ENCODE results near the gene PLEKHF1.

The PLEKHF1 gene

GRCh38 chr19:29680447-29680846 lies 15.2 kb downstream of the PLEKHF1 start:
- no peak for DNase-seq

- DNase-seq = no peak
Measured at GRCh38 chr19:29680937-29681336, 15.7 kb downstream of the PLEKHF1 start.

DNA sequence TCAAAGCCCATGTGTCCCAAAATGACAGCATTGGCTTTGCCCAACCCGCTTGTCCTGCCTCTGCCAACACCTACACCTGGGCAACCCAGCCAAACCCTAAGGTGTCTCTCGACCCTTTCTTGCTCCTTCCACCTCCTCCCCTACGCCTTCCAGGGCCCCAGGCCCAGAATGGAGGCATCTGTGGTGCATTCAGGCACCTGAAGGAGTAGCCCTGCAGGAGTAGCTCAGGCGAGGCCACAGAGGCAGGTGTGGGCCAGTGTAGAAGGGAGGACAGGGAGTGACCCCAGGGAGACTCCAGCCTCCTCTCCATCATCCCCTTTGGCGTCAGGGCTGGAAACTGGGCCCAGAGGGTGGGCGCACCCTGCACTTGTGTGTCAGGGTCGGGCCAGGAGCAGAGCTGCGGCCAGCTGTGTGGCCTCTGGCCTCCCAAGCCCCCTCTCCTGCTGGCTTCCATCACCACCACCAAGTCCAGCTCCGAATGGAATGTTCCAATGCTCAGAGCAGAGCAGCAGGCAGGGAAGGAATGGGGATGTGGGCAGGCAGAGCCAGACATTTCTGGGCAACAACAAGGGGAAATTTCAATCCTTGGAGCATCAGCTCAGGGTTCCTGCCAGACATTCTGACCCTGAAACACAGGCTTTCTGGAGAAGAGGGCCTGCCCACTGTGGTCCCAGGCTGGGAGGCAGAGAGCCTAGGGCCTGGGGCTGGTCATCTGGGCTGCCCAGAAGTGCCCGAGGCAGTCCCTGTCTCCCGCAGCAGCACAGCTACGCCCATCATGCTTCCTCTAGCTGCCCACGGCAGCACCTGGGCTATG lies 16.4 kb downstream of the PLEKHF1 start:
- DNase-seq = no peak

DNA sequence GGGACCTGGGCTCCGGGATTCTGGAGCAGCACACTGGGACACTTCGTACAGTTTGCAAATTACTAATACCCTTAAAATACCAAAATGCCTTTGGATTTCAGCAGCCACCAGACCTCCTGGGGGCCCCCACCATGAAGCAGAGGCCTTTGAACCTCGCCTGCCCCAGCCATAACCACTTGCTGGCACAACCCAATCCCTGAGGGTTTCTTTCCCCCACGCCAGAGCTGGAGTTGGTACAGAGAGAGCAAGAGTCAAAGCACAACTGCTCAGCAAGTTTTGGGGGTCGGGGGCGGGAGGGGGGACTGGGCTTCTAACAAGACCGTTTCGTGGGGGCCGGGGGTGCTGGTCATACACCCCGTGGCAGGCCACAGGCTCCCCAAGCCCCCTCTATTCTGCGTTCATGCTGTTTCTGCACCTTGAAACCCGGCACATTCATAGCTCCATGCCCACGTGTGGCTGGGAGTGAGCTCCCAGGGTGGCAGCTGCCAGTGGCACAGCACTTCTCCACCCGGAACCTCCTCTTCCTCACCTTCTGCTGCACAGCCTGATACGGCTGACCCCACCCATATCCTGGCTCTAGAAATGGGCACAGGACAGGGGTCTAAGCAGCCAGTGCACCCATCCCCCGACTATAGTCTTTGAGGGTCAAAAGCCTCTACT lies 17.1 kb downstream of the PLEKHF1 start:
- DNase-seq = no peak

DNA sequence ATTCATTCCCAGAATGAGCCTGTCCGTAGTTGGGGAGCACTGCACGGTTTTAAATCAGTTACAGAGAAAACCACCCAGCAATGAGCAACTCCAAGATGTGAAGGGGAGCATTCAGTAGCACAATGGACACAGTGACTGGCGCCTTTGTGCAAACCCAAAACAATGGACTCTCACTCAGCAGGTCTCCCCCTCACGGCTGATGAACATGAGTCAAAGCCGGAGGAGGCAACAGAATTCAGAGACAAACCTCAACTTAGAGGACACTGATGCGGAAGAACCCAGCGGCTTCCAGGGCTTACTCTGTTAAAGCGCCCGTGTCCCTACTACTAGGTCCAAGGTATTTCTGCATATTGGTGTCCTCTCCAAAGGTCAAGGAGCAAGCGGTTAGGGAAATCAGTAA lies 17.7 kb downstream of the PLEKHF1 start:
- no peak for DNase-seq

- no peak for DNase-seq
Measured at GRCh38 chr19:29685326-29685725, 20.1 kb downstream of the PLEKHF1 start.

DNA sequence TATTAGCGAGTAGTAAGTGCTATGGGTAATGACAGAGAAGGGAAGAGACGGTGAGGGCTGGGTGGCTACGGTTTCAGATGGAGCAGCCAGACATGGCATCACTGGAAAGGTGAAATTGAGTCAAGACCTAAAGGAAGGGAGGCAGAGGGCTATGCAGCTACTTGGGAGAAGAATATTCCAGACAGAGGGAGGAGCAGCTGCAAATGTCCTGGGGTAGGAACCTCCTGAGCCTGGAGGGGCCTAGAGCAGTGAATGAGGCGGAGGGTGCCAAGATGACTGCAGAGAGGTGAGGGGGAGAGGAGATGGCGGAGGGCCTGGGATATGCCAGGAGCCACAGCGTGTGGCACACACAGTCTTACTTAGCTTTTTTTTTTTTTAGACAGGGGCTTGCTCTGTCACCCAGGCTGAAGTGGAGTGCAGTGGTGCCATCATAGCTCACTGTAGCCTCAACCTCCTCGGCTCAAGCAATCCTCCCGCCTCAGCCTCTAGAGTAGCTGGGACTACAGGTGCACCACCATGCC lies 21.1 kb downstream of the PLEKHF1 start:
- DNase-seq = no peak

DNA sequence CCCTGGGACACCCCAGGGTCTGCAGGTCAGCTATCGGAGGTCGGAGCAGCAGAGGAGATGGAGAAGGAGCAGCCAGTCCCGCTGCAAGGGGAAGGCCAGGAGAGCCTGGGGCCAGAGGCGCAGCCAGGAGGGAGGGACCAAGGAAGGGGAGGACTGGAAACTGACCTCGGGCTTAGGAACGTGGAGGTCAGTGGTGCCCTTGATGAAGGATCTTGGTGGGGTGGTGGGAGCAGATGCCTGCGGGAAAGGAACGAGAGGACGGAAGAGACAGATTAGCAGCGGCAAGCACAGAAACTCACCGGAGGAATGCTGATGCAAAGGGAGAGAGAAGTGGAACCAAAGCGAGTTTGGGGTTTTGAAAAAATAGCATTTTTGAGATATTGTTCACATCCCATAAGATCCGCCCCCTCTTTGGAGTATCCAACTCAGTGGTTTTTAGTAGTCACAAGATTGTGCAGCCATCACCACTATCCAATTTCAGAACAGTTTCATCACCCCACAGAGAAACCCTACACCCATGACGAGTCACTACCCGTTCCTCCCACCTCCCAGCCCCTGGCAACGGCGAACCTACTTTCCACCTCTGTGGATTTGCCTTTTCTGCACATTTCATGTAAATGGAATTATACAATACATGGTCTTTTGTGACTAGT lies 22.1 kb downstream of the PLEKHF1 start:
- DNase-seq = peak; percentile 90

- peak; percentile 63 for DNase-seq
Measured at GRCh38 chr19:29687897-29688728, 22.9 kb downstream of the PLEKHF1 start.

GRCh38 chr19:29690842-29691241 lies 25.6 kb downstream of the PLEKHF1 start:
- peak; percentile 90 for DNase-seq

DNA sequence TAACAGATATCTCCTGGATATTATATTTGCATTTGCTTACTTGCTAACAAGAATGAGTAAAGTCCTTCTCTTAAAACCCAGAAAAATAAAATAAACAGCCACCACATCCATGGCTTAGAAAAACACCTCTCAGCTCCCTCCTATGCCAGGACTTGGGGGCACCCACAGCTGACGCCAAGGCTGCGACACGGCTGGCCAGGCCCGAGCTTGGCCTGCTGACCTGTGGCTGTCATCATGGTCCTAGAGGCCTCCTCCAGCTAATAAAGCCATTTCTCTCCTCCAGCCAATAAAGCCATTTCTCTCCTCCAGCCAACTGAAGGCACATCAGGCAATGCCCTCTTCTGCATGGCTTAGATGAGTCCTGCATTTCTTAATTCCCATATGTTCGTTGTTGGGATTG lies 28.9 kb downstream of the PLEKHF1 start:
- DNase-seq = no peak

DNA sequence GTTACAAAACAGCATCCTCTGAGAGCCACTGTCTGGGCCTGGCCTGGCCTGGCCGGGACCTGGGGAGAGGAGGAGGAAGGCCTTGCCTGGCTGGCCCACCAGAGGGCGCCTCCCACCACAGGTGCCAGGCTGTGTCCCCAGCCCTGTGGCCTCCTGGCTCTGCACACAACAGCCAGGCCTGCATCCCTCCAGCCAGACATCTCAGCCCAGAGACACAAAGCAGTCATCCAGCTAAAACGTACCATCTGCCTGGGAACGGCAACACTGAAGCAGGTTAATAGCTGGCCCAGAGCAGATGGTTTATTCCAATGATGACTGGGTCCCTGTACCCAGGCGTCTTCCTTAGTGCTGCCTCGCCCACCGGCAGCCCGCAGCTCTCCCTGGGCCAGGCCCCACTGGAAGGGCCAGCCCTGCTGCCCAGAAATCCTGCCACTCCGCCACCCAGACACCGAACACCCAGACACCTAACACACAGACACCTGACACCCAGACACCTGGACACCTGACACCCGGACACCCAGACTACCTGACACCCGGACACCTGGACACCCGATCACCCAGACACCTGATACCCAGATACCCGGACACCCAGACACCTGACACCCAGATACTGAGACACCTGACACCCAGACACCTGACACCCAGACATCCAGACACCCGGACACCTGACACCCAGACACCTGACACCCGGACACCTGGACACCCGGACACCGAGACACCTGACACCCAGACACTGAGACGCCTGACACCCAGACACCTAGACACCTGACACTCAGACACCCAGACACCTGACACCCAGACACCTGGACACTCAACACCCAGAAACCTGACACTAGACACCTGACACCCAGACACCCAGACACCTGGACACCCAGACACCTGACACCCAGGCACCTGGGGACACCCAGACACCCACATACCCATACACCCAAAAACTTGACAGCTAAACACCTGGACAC lies 29.7 kb downstream of the PLEKHF1 start:
- DNase-seq = peak; percentile 82

DNA sequence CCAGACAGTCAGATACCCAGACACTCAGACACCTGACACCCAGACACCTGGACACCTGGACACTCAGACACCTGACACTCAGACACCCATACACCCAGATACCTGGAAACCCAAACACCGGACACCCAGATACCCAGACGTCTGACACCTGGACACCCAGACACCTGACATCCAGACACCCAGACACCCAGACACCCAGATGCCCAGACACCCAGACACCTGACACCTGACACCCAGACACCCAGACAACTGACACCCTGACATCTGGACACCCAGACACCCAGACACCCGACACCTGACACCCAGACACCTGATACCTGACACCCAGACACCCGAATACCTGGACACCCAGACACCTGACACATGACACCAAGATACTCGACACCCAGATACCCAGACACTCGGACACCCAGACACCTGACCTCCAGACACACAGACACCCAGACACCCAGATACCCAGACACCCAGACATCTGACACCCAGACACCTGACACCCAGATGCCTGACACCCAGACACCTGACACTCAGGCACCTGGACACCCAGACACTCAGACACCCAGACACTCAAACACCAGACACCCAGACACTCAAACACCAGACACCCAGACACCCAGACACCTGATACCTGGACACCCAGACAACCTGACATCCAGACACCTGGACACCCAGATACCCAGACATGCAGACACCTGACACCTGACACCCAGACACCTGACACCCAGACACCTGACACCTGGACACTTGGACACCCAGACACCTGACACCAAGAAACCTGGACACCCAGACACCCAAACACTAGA lies 30.7 kb downstream of the PLEKHF1 start:
- DNase-seq = no peak

DNA sequence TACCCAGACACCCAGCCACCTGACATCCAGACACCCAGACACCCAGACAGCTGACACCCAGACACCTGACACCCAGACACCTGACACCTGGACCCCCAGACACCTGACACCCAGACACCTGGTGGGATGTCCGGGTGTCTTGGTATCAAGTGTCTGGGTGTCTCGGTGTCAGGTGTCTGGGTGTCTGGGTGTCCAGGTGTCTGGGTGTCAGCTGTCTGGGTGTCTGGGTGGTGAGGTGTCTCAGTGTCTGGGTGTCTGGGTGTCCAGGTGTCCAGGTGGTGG lies 31.2 kb downstream of the PLEKHF1 start:
- DNase-seq = no peak

GRCh38 chr19:29697523-29698261 lies 32.4 kb downstream of the PLEKHF1 start:
- DNase-seq = no peak

DNA sequence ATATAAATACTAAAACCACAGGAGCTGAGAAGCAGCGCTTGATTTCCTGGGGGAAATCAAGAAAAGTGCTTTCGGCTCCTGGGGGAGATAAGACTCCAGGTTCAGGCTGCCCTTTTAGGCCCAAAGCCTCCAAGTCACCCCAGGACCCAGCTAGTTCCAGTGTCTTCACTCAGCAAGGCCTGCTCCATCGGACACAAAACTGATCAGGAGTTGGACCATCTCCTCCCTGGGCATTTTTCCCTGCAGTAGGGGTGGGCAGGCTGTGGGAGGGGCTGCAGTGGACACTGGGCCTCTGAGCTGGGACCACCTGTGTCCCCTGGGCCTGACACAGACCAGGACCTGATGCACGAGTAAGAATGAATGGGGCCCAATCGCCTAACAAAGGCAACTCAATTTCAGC lies 34.6 kb downstream of the PLEKHF1 start:
- no peak for DNase-seq

- DNase-seq = no peak
Measured at GRCh38 chr19:29700498-29700897, 35.2 kb downstream of the PLEKHF1 start.

DNA sequence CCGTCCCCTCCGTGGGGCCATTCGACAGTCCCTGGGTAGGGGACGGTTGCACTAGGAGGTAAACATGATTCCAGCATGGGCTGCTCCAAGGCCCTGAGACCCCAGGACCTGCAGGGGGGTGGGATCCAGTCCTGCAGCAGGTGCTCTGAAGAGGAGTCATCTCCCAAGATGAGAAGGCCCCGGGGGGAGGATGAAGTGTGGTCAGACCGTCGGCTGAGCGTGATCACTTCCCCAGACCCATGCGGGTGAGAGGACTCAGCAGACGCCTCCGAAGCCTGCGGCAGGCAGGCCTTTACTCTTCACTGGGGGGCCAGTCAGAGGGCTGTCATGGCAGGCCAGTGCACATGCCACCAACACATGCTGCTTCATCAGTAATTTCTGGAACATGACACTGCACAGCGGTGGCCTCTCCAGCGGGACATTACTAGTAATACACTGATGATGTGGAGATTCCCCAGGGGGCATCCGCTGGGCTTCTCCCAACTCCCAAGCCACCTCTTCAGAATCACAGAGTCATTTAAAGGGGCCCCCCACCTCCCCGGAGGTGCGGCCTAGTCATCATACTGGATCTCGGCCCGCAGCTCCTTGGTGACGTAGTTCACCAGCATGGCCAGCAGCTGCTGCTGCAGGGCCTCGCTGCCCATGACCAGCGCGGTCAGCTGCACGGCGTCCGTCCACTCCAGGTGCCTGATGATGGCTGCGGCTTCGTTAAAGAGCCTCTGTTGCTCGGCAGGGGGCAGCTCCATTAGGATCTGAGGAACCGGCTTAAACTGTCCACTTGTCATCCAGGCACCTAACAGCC lies 37.1 kb downstream of the PLEKHF1 start:
- DNase-seq = no peak

GRCh38 chr19:29702963-29703320 lies 37.7 kb downstream of the PLEKHF1 start:
- DNase-seq = no peak

Data from OCI-M1 (cell line).